ENCODE results near the gene RGS19.

The RGS19 gene

GRCh38 chr20:64108731-64109681 lies 29.7 kb upstream of the RGS19 start:
- DNase-seq (ENCODE audit: low read depth) = no peak

GRCh38 chr20:64107736-64108457 lies 28.6 kb upstream of the RGS19 start:
- DNase-seq (ENCODE audit: low read depth) = no peak

GRCh38 chr20:64106981-64107735 lies 27.8 kb upstream of the RGS19 start, which contains the start of gene NPBWR2:
Gene NPBWR2 (minus strand): TSS chr20:64107565. CDS start chr20:64106831, 734 bp downstream.
- no peak for DNase-seq (ENCODE audit: low read depth)

GRCh38 chr20:64106435-64106961 lies 27.2 kb upstream of the RGS19 start:
- DNase-seq (ENCODE audit: low read depth) = no peak

GRCh38 chr20:64105846-64106434 lies 26.6 kb upstream of the RGS19 start:
- DNase-seq (ENCODE audit: low read depth) = no peak

GRCh38 chr20:64104667-64105451 lies 25.5 kb upstream of the RGS19 start:
- no peak for DNase-seq (ENCODE audit: low read depth)

- no peak for DNase-seq (ENCODE audit: low read depth)
Measured at GRCh38 chr20:64103871-64104666, 24.8 kb upstream of the RGS19 start.

GRCh38 chr20:64102647-64103354 lies 23.5 kb upstream of the RGS19 start:
- no peak for DNase-seq (ENCODE audit: low read depth)

GRCh38 chr20:64101731-64102621 lies 22.7 kb upstream of the RGS19 start:
- DNase-seq (ENCODE audit: low read depth) = no peak

- DNase-seq (ENCODE audit: low read depth) = no peak
Measured at GRCh38 chr20:64100946-64101688, 21.8 kb upstream of the RGS19 start.

GRCh38 chr20:64100566-64100888 lies 21.2 kb upstream of the RGS19 start:
- no peak for DNase-seq (ENCODE audit: low read depth)

GRCh38 chr20:64099880-64100565 lies 20.7 kb upstream of the RGS19 start:
- no peak for DNase-seq (ENCODE audit: low read depth)

- no peak for DNase-seq (ENCODE audit: low read depth)
Measured at GRCh38 chr20:64099086-64099786, 19.9 kb upstream of the RGS19 start.

- DNase-seq (ENCODE audit: low read depth) = no peak
Measured at GRCh38 chr20:64098471-64099013, 19.2 kb upstream of the RGS19 start.

- no peak for DNase-seq (ENCODE audit: low read depth)
Measured at GRCh38 chr20:64096535-64096934, 17.2 kb upstream of the RGS19 start.

GRCh38 chr20:64095927-64096326 lies 16.6 kb upstream of the RGS19 start:
- no peak for DNase-seq (ENCODE audit: low read depth)

Data from fibroblast of gingiva (primary cell).